Measurements from ENCODE around the gene AGAP3. TPM values are rescaled to one million over a fixed set of nuclear protein-coding genes. Genes with fewer than 3 reads are reported as not detected.

AGAP3 gene
- total RNA-seq, 1 donor from 2014 or later = 7.4 TPM

GRCh38 chr7:151080067-151080521 lies 6.2 kb upstream of the AGAP3 start:
- POLR2A ChIA-PET = interaction anchor here (1.0 to 1.2 kb wide), 5 partner anchors 17 to 147 kb away, joined by 3 to 14 read pairs (median 4); partner anchors contain the start of genes ABCB8, ABCF2 and SLC4A2
- Mint-ChIP-seq H3K4me1 (peaks cover 43% of the 10 kb centered on the region), H3K36me3 (ENCODE audit: low read depth) (peaks cover 18% of the 10 kb centered on the region), H3K4me3 (peak overlapping the region; percentile 87), H3K27me3 (peaks cover 4% of the 10 kb centered on the region), H3K27ac (peak overlapping the region; percentile 70), H3K9me3 (no peaks in the 10 kb centered on the region)
- peak; percentile 1 for ATAC-seq (ENCODE audit: low read depth)
- CTCF ChIA-PET = no interaction called here
- intact Hi-C loops (cut with micrococcal nuclease) = loop anchor here (1.0 to 10.0 kb wide), 8 partner anchors 22 to 1455 kb away; partner anchors contain the start of genes ABCF2, PRKAG2 and ZNF862
- no peak for DNase-seq
- no peak for TF ChIP-seq CTCF (IDR thresholded peaks at IDR 0.05)

GRCh38 chr7:151080522-151081169 lies 5.6 kb upstream of the AGAP3 start, which contains the start of gene FASTK:
TSS of gene FASTK (minus strand) at chr7:151080809. CDS start at chr7:151080766, 43 bp downstream.
- H3K27ac Mint-ChIP-seq = peak within 1 kb of the TSS; percentile 70
- peaks cover 8% of the 10 kb centered on the region for H3K27me3 Mint-ChIP-seq
- H3K36me3 Mint-ChIP-seq (ENCODE audit: low read depth) = peaks cover 13% of the 10 kb centered on the region
- no peak for TF ChIP-seq CTCF (IDR thresholded peaks at IDR 0.05)
- H3K4me3 Mint-ChIP-seq = peak within 1 kb of the TSS; percentile 91
- POLR2A ChIA-PET = interaction anchor here (1.0 to 1.2 kb wide), 5 partner anchors 17 to 147 kb away, joined by 3 to 14 read pairs (median 4); partner anchors contain the start of genes ABCB8, ABCF2 and SLC4A2
- ATAC-seq (ENCODE audit: low read depth) (peak; percentile 83), DNase-seq (peak; percentile 81)
- no peaks in the 10 kb centered on the region for H3K9me3 Mint-ChIP-seq
- peaks cover 49% of the 10 kb centered on the region for H3K4me1 Mint-ChIP-seq
- CTCF ChIA-PET = interaction anchor here (0.7 kb wide), 1 partner anchor 163 kb away, joined by 3 read pairs; no protein-coding TSS in a partner anchor
- intact Hi-C loops (cut with micrococcal nuclease) = loop anchor here (1.0 to 10.0 kb wide), 8 partner anchors 22 to 1456 kb away; partner anchors contain the start of genes ABCF2, PRKAG2 and ZNF862

GRCh38 chr7:151081170-151082101 lies 4.8 kb upstream of the AGAP3 start:
- CTCF ChIA-PET = interaction anchor here (0.6 to 0.7 kb wide), 2 partner anchors 68 to 162 kb away, joined by 3 read pairs; no protein-coding TSS in a partner anchor
- TF ChIP-seq CTCF (IDR thresholded peaks at IDR 0.05) = no peak

GRCh38 chr7:151082141-151083070 lies 3.9 kb upstream of the AGAP3 start:
- no peak for ATAC-seq (ENCODE audit: low read depth)
- Mint-ChIP-seq H3K4me1 (peaks cover 52% of the 10 kb centered on the region), H3K36me3 (ENCODE audit: low read depth) (peaks cover 6% of the 10 kb centered on the region), H3K27me3 (peaks cover 8% of the 10 kb centered on the region), H3K4me3 (peak overlapping the region; percentile 91), H3K27ac (peak overlapping the region; percentile 90), H3K9me3 (no peaks in the 10 kb centered on the region)
- ChIA-PET POLR2A (interaction anchor here (1.2 to 1.5 kb wide), 2 partner anchors 24 to 259 kb away, joined by 3 to 7 read pairs; partner anchors contain the start of gene NUB1), CTCF (interaction anchor here (0.6 kb wide), 1 partner anchor 69 kb away, joined by 3 read pairs; no protein-coding TSS in a partner anchor)
- DNase-seq = no peak
- intact Hi-C loops (cut with micrococcal nuclease) = loop anchor here (1.0 to 10.0 kb wide), 5 partner anchors 54 to 1458 kb away; partner anchors contain the start of genes ABCB8, CHPF2, PRKAG2 and ZNF775
- no peak for TF ChIP-seq CTCF (IDR thresholded peaks at IDR 0.05)

More at GRCh38 chr7:151081170-151082101, 4.8 kb upstream of the AGAP3 start:
- DNase-seq (no peak), ATAC-seq (ENCODE audit: low read depth) (no peak)
- intact Hi-C loops (cut with micrococcal nuclease) = loop anchor here (2.0 to 10.0 kb wide), 8 partner anchors 63 to 1457 kb away; partner anchors contain the start of genes ABCF2, CHPF2, PRKAG2 and ZNF775
- peaks cover 52% of the 10 kb centered on the region for H3K4me1 Mint-ChIP-seq
- H3K36me3 Mint-ChIP-seq (ENCODE audit: low read depth) = peaks cover 6% of the 10 kb centered on the region
- POLR2A ChIA-PET = interaction anchor here (1.0 to 1.2 kb wide), 5 partner anchors 18 to 146 kb away, joined by 3 to 14 read pairs (median 4); partner anchors contain the start of genes ABCB8, ABCF2 and SLC4A2
- peak overlapping the region; percentile 91 for H3K4me3 Mint-ChIP-seq
- H3K27me3 Mint-ChIP-seq = peaks cover 8% of the 10 kb centered on the region
- H3K27ac Mint-ChIP-seq = no peak overlapping the region
- H3K9me3 Mint-ChIP-seq = no peaks in the 10 kb centered on the region

All from activated B cell treated with CpG ODN at 0.5 μM for 24 hours (primary cell).